Measurements from ENCODE around the gene TNNC1. TPM values are rescaled to one million over a fixed set of nuclear protein-coding genes. Genes with fewer than 3 reads are reported as not detected.

Gene TNNC1
- total and polyA plus RNA-seq, 2 donors (not counting 1 experiment from before 2014, with no cell fraction given), result 0.33 to 0.69 TPM

DNA sequence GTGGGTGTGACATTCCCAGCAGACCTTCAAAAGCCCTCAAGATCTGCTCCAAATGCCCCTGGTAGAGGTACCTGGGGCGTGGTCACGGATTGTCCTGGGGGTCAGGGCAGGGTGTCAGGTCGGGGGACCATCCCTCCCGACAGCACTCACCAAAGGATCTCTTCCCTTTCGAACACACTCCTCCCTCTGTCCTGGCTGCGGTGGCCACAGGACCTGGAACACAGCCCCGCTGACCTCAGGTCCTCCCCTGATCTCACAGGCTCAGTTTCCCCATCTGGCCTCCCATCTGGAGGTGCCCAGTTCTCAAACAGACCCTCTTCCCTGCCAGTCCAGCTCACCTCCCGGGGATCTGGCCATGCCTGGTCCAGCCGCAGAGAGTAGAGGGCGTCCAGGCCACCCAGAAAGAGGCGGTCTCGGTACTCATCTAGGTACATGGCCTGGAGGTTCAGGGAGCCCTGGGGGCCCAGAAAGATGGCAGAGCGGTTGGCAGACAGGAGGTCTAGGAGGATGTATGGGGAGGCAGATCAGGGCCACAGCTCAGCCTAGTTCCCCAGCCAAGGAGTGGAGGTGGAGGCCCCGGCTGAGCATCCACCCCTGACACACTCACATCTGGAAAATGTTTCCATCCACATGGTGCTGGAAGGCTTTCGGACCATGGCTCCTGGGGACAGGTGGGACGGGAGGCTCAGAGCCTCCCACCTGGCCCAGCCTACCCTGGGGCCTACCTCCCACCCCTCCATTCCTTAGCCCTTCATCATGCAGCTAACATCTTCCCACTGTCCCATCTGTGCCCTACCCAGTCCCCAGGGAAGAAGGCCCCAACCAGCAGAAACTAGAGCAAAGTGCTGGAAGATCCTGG is 11.2 kb downstream of the TNNC1 start:
- H3K27ac ChIP-seq (ENCODE audit: insufficient read depth, low read length), result no peak overlapping the region
- H4K20me1 ChIP-seq (ENCODE audit: control insufficient read depth, extremely low read depth, insufficient read depth, low read length), result no peaks in the 10 kb centered on the region
- no peak overlapping the region for H3K4me2 ChIP-seq (ENCODE audit: extremely low read depth, insufficient read depth, low read length)
- H3K4me1 ChIP-seq (ENCODE audit: control insufficient read depth, extremely low read depth, insufficient read depth, low read length), result no peaks in the 10 kb centered on the region
- H3K9me3 ChIP-seq (ENCODE audit: control insufficient read depth, insufficient read depth, low read depth, low read length), result no peaks in the 10 kb centered on the region
- H3K36me3 ChIP-seq (ENCODE audit: control insufficient read depth, insufficient read depth, low read length), result no peaks in the 10 kb centered on the region
- H3K4me3 ChIP-seq (replicated peaks in 1 of 4; ENCODE audit: control extremely low read depth in 1 of 4, insufficient read depth in 1 of 4, low read depth in 3 of 4, low read length in 4 of 4), result no peak overlapping the region
- DNase-seq (ENCODE audit: low read depth in 2 of 2), result no peak
- H3K27me3 ChIP-seq (ENCODE audit: control insufficient read depth, insufficient read depth, low read length), result no peaks in the 10 kb centered on the region
- TF ChIP-seq, protein P1, sequence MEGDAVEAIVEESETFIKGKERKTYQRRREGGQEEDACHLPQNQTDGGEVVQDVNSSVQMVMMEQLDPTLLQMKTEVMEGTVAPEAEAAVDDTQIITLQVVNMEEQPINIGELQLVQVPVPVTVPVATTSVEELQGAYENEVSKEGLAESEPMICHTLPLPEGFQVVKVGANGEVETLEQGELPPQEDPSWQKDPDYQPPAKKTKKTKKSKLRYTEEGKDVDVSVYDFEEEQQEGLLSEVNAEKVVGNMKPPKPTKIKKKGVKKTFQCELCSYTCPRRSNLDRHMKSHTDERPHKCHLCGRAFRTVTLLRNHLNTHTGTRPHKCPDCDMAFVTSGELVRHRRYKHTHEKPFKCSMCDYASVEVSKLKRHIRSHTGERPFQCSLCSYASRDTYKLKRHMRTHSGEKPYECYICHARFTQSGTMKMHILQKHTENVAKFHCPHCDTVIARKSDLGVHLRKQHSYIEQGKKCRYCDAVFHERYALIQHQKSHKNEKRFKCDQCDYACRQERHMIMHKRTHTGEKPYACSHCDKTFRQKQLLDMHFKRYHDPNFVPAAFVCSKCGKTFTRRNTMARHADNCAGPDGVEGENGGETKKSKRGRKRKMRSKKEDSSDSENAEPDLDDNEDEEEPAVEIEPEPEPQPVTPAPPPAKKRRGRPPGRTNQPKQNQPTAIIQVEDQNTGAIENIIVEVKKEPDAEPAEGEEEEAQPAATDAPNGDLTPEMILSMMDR (conservative IDR thresholded peaks at IDR 0.05 in 1 of 2, IDR thresholded peaks at IDR 0.05 in 1 of 2; ENCODE audit: low read depth in 1 of 2, low read length in 2 of 2), result no peak
- TF ChIP-seq EZH2 (IDR thresholded peaks at IDR 0.05; ENCODE audit: low read length, missing control alignments), result no peak
- H3K79me2 ChIP-seq (ENCODE audit: control insufficient read depth, insufficient read depth, low read length), result no peaks in the 10 kb centered on the region
- no peak overlapping the region for H3K9ac ChIP-seq (ENCODE audit: insufficient read depth, low read length)
- H2AFZ ChIP-seq (ENCODE audit: low read length), result no peak overlapping the region

DNA sequence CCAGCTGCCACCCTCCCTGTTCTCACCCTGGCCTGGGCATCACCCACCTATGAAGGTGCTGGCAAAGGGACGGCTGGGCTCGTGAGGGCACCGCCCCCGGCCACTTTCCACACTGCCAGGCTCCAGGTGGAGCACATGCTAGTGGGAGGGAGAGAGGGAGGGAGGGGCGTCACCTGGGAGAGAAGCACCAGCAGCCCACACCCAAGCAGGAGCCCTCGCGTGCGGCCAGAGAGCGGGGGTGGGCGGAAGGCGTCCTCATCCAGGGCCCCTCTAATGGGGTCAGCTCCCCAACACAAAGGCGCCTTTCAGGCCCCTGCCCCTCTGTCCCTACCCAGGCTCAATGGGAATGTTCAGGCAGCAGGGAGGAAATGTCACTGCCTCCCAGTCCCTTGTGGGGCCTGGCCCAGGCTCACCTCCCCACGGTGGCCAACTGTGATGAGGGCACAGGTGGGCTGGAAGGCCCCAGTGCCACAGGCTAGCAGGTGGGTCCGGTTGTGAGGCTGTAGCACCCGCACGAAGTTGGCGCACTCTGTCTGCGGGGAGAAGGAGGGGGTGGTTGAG is 12.0 kb downstream of the TNNC1 start:
- no peak overlapping the region for H2AFZ ChIP-seq (ENCODE audit: low read length)
- H3K4me1 ChIP-seq (ENCODE audit: control insufficient read depth, extremely low read depth, insufficient read depth, low read length), result no peaks in the 10 kb centered on the region
- no peaks in the 10 kb centered on the region for H3K27me3 ChIP-seq (ENCODE audit: control insufficient read depth, insufficient read depth, low read length)
- no peak overlapping the region for H3K4me3 ChIP-seq (replicated peaks in 1 of 4; ENCODE audit: control extremely low read depth in 1 of 4, insufficient read depth in 1 of 4, low read depth in 3 of 4, low read length in 4 of 4)
- TF ChIP-seq EZH2 (IDR thresholded peaks at IDR 0.05; ENCODE audit: low read length, missing control alignments), result no peak
- TF ChIP-seq, protein P1 (conservative IDR thresholded peaks at IDR 0.05 in 1 of 2, IDR thresholded peaks at IDR 0.05 in 1 of 2; ENCODE audit: low read depth in 1 of 2, low read length in 2 of 2), result no peak
- H3K9ac ChIP-seq (ENCODE audit: insufficient read depth, low read length), result no peak overlapping the region
- no peak for DNase-seq (ENCODE audit: low read depth in 2 of 2)
- no peak overlapping the region for H3K4me2 ChIP-seq (ENCODE audit: extremely low read depth, insufficient read depth, low read length)
- H3K79me2 ChIP-seq (ENCODE audit: control insufficient read depth, insufficient read depth, low read length), result no peaks in the 10 kb centered on the region
- no peaks in the 10 kb centered on the region for H4K20me1 ChIP-seq (ENCODE audit: control insufficient read depth, extremely low read depth, insufficient read depth, low read length)
- H3K36me3 ChIP-seq (ENCODE audit: control insufficient read depth, insufficient read depth, low read length), result no peaks in the 10 kb centered on the region
- H3K9me3 ChIP-seq (ENCODE audit: control insufficient read depth, insufficient read depth, low read depth, low read length), result no peaks in the 10 kb centered on the region
- no peak overlapping the region for H3K27ac ChIP-seq (ENCODE audit: insufficient read depth, low read length)

DNA sequence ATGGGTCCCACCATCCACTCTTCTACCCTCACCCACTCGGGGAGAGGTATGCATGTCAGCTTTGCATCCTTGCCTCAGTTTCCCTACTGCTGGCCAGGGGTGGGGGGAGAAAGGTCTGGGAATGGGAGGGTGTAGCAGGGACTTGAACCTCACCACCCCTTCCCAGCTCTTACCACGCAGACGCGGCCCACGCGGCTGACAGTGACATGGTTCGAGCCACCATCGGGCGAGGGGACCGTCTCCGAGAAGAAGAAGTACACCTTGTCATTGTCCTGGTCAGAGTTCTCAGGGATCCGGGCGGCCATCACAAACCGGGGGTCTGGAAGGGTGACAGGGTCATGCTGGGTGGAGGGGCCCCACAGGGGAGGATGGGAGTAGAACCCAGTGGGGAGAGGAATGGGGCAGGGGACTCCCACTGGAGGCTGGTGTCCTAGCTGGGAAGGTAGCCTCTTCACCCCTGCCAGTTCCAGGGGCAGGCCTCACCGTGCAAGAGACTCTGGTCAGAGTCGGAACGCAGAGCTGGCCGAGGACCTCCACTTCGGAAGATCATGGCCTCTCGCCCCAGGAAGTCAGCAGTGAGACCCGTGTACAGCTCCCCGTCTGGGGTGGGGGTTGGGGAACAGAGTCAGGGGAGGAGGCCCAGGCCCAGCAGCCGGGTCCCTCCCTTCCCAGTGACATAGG is 12.6 kb downstream of the TNNC1 start:
- Histone ChIP-seq H3K4me2 (ENCODE audit: extremely low read depth, insufficient read depth, low read length) (no peak overlapping the region), H3K36me3 (ENCODE audit: control insufficient read depth, insufficient read depth, low read length) (no peaks in the 10 kb centered on the region), H3K9ac (ENCODE audit: insufficient read depth, low read length) (no peak overlapping the region), H3K27me3 (ENCODE audit: control insufficient read depth, insufficient read depth, low read length) (no peaks in the 10 kb centered on the region), H3K4me1 (ENCODE audit: control insufficient read depth, extremely low read depth, insufficient read depth, low read length) (no peaks in the 10 kb centered on the region), H3K27ac (ENCODE audit: insufficient read depth, low read length) (no peak overlapping the region), H4K20me1 (ENCODE audit: control insufficient read depth, extremely low read depth, insufficient read depth, low read length) (no peaks in the 10 kb centered on the region), H2AFZ (ENCODE audit: low read length) (no peak overlapping the region), H3K4me3 (replicated peaks in 1 of 4; ENCODE audit: control extremely low read depth in 1 of 4, insufficient read depth in 1 of 4, low read depth in 3 of 4, low read length in 4 of 4) (no peak overlapping the region), H3K9me3 (ENCODE audit: control insufficient read depth, insufficient read depth, low read depth, low read length) (no peaks in the 10 kb centered on the region), H3K79me2 (ENCODE audit: control insufficient read depth, insufficient read depth, low read length) (no peaks in the 10 kb centered on the region)
- no peak for DNase-seq (ENCODE audit: low read depth in 2 of 2)
- TF ChIP-seq, protein P1 (conservative IDR thresholded peaks at IDR 0.05 in 1 of 2, IDR thresholded peaks at IDR 0.05 in 1 of 2; ENCODE audit: low read depth in 1 of 2, low read length in 2 of 2), result no peak
- TF ChIP-seq EZH2 (IDR thresholded peaks at IDR 0.05; ENCODE audit: low read length, missing control alignments), result no peak
